NB4 (cell line): ENCODE measurements around the gene CNGA1.
A peak's percentile ranks its signal among the peaks of the same experiment; 100 is the strongest.

ENCODE experiments used
- DNase-seq: peaks from one replicate; pipeline ENCODE4 v3.0.0; 2010; ENCODE audit warnings: low read depth
- H3K4me3 ChIP-seq: one replicate; pipeline ENCODE4 v1.5.1; 2011; ENCODE audit warnings: mild to moderate bottlenecking, low read depth, low read length, moderate library complexity
- MYC ChIP-seq: IDR thresholded peaks from 2 replicates; pipeline ENCODE4 v1.6.1; 2011; ENCODE audit warnings: low read depth, low read length
- POLR2A ChIP-seq: IDR thresholded peaks from 2 replicates; pipeline ENCODE4 v1.6.1; 2011; ENCODE audit warnings: mild to moderate bottlenecking; ENCODE audit not compliant: insufficient read length; ENCODE audit errors: extremely low read depth
- TF ChIP-seq, protein P1 (sequence below): IDR thresholded peaks from 2 replicates; pipeline ENCODE4 v1.6.1; 2011; ENCODE audit warnings: low read depth, low read length
- TF ChIP-seq, protein P2 (sequence below): IDR thresholded peaks from one replicate; pipeline ENCODE4 v1.5.1; 2012; ENCODE audit warnings: low read depth, low read length

CNGA1 gene

DNA sequence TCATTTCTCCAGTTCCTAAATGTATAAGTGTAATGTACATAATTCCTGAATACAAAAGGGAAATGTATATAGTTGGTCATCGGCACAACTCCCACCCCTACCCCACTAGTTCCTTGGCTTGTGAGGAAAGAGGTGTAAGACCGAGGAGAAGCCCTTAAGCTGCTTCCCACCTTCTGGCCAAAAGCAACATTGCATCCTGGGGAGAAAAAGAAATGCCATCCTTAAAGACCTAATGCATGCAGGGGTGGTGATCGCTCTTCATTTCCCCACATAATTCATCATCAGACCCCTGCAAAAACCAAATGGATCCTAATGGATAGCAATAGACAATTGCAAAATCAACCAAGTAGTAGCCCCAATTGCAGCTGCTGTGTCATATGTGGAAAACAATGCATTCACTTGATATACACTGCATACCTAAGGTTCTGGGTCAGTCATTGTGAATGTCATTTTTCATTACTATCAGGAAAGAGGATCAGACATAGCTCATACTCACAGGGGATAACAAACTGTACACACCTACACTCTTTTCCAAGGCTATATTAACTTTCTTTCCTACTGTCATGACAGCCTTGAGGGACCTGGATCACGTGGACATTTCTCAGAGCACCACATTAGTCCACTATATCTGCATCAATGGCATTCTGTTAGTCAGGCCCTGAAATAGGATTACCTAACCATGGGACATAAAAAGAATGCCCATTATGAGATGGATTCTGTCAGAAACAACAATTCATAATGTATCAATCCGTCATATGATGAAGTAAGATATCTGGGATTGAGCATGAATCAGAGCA, 70.4 kb downstream of the CNGA1 start:
- TF ChIP-seq POLR2A (no peak), MYC (no peak)
- TF ChIP-seq, protein P1, sequence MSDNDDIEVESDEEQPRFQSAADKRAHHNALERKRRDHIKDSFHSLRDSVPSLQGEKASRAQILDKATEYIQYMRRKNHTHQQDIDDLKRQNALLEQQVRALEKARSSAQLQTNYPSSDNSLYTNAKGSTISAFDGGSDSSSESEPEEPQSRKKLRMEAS: no peak
- TF ChIP-seq, protein P2, sequence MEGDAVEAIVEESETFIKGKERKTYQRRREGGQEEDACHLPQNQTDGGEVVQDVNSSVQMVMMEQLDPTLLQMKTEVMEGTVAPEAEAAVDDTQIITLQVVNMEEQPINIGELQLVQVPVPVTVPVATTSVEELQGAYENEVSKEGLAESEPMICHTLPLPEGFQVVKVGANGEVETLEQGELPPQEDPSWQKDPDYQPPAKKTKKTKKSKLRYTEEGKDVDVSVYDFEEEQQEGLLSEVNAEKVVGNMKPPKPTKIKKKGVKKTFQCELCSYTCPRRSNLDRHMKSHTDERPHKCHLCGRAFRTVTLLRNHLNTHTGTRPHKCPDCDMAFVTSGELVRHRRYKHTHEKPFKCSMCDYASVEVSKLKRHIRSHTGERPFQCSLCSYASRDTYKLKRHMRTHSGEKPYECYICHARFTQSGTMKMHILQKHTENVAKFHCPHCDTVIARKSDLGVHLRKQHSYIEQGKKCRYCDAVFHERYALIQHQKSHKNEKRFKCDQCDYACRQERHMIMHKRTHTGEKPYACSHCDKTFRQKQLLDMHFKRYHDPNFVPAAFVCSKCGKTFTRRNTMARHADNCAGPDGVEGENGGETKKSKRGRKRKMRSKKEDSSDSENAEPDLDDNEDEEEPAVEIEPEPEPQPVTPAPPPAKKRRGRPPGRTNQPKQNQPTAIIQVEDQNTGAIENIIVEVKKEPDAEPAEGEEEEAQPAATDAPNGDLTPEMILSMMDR: no peak
- no peak overlapping the region for H3K4me3 ChIP-seq
- no peak for DNase-seq

DNA sequence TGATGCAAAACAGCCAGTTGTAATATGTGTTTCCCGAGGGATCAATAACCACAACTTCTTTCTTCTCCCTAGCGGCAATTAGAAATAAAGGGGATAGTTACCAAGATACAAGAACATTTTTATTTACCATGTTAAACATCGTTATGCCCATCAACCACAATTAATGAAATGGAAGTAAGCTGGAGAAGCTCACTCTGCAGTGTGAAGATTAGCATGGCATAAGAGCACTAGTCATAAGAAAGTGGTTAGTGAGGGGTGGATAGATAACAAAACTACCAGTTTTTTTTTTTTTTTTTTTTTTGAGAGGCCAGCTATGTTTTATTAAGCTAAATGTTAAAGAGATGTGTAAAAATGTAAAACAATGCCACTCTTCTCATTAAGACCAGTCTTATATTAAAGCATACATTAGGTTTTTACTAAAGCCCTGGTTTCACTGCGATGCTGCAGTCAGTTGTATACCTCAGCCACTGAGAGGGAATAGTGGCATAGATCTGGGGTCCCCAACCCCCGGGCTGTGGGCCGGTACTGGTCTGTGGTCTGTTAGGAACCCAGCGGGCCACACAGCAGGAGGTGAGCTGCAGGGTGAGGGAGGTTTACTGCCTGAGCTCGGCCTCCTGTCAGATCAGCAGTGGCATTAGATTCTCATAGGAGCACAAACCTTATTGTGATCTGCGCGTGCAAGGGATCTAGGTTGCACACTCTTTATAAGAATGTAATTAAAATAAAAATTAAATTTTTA, 74.2 kb downstream of the CNGA1 start:
- no peak for DNase-seq
- no peak for TF ChIP-seq POLR2A
- TF ChIP-seq, protein P1: no peak
- TF ChIP-seq MYC: no peak
- TF ChIP-seq, protein P2: no peak
- no peak overlapping the region for H3K4me3 ChIP-seq

DNA sequence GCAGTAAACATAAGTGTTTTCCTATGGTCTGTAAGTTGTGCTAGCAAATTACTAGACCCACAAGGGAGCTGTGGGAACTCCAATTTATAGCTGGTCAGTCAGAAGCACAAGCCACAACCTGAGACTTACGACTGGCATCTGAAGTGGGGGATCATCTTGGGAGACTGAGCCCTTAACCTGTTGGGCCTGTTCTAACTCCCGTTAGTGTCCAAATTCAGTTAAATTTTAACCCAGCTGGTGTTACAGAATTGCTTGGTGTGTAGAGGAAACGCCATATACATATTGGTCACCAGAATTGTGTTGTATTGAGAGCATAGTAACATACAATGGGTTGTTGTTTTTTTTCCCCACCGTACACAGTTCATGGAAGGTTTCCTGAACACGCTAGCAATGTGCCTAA, 77.0 kb downstream of the CNGA1 start:
- DNase-seq: no peak
- TF ChIP-seq POLR2A (no peak), MYC (no peak)
- TF ChIP-seq, protein P1: no peak
- TF ChIP-seq, protein P2: no peak
- H3K4me3 ChIP-seq: no peak overlapping the region

DNA sequence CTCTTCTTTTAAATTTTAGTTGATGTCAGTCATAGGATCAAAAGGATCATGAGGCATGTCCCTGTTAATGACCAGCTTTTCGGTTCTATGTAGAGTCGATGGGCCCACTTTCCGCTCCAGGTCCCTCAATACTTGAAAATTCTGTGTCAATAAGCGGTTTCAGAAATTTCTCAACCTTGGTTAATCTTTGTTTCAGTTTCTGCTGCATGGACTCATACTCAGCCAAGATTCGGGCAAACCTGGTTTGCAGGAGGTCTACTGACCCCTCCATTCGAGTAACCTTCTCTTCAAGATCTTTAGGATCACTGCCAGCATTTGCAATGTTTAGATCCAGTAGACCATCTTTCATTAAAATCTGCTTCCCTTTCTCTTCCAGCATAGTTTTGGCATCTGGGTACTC, 80.1 kb downstream of the CNGA1 start:
- H3K4me3 ChIP-seq: no peak overlapping the region
- TF ChIP-seq MYC: no peak
- TF ChIP-seq, protein P1: no peak
- TF ChIP-seq, protein P2: no peak
- DNase-seq: no peak

DNA sequence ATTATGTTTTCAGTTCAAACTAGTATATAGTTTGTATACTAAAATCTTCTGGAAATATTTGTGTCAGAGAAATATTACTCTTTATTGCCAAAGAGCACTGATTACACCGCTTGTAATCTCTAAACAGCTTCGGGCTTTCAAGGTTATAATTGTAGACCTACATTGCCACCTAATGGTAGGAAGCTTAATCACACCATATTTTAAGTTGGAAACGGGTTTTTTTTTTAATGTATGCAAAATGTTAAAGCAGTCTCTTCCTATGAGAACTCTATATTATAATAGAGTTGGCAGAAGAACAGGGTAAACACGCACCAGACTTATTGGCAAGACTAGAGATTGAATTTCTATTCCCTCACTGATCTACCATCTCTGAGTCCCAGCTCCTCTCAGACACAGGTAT, 82.6 kb downstream of the CNGA1 start:
- no peak overlapping the region for H3K4me3 ChIP-seq
- TF ChIP-seq POLR2A (no peak), MYC (no peak)
- TF ChIP-seq, protein P2: peak; percentile 28
- TF ChIP-seq, protein P1: no peak
- peak; percentile 67 for DNase-seq
